Thyroid gland (tissue), 4 donors: ENCODE data around the gene EYS. TPM values are rescaled to one million over a fixed set of nuclear protein-coding genes. Genes with fewer than 3 reads are reported as not detected.

Experiments
- DNase-seq, 2 donors: peaks; one replicate each; pipeline ENCODE4 v3.0.0-alpha.2; 2019
- H3K27ac ChIP-seq, 3 donors: fragments of 200-600 bp; sonication (generic); 1 replicate in 2 of 3; 2 replicates in 1 of 3; pipeline ENCODE4 v1.5.1; 2016 to 2019; ENCODE audit warnings: mild to moderate bottlenecking in 1 of 3, moderate library complexity in 1 of 3
- H3K27me3 ChIP-seq: fragments of 200-600 bp; sonication (generic); one replicate; pipeline ENCODE4 v1.5.1; 2019
- H3K36me3 ChIP-seq, 2 donors: fragments of 200-600 bp; sonication (generic); one replicate each; pipeline ENCODE4 v1.5.1; 2016 to 2019
- H3K4me1 ChIP-seq, 2 donors: fragments of 200-600 bp; sonication (generic); one replicate each; pipeline ENCODE4 v1.5.1; 2017 to 2019
- H3K4me3 ChIP-seq, 3 donors: fragments of 200-600 bp; sonication (generic); replicated peaks in 1 of 3; 1 replicate in 2 of 3; 2 replicates in 1 of 3; pipeline ENCODE4 v1.5.1; 2016; ENCODE audit warnings: mild to moderate bottlenecking in 1 of 3
- H3K9me3 ChIP-seq: fragments of 200-600 bp; sonication (generic); one replicate; pipeline ENCODE4 v1.5.1; 2017
- POLR2A ChIP-seq, 2 donors: fragments of 450-650 bp; IDR thresholded peaks; one replicate each; pipeline ENCODE4 v1.6.1; 2017; ENCODE audit warnings: antibody characterized with exemption in 2 of 2, mild to moderate bottlenecking in 2 of 2, moderate library complexity in 1 of 2
- WGBS, 2 donors: methylation state at CpG; one replicate each; pipeline ENCODE4 v1.1.5; 2017; 5-methylcytosine and 5-hydroxymethylcytosine counted together
- intact Hi-C: fragments of 100-400 bp; cut with DNase I; formaldehyde crosslinking; loops from one replicate; pipeline ENCODE4 v1.15.1; 2023
- total RNA-seq, 4 donors: library from RNA; depleted of rRNA; stranded (reverse); fragments of >200 nt; gene quantifications; one replicate each; pipeline ENCODE4 v1.2.3, GENCODE V29; 2016
- TF ChIP-seq, protein P1 (sequence below), 6 experiments: fragments of 200-600 bp in 3 of 6; fragments of 450-650 bp in 3 of 6; sonication (generic) in 3 of 6; IDR thresholded peaks; one replicate each; pipeline ENCODE4 v1.5.1; 2016 to 2019; ENCODE audit warnings: antibody characterized with exemption in 6 of 6, mild to moderate bottlenecking in 2 of 6, inconsistent platforms in 1 of 6, moderate library complexity in 1 of 6

The EYS gene
- total RNA-seq, 4 donors from 2014 or later: not detected

DNA sequence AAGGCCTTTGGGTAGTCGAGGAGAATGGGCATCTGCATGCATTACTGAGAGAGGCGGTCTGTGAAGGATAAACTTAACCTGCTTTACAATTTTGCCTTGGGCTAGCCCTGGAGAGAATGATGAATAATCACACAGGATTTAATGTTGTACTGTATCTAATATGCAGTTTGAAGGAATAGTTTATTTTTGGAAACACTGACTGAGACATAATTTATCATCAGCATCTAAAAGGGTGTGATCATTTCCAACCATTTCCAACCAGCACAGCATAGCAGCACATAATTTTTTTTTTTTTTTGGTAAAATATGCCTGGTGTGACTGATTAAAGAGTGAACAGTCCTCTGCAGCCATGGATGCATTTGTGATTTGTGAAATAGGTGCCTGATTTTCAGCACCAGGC, 1552.0 kb downstream of the EYS start:
- H3K4me1 ChIP-seq: no peaks in the 10 kb centered on the region
- H3K27ac ChIP-seq: no peak overlapping the region
- intact Hi-C loops: no loop called here
- no peaks in the 10 kb centered on the region for H3K9me3 ChIP-seq
- no peak for DNase-seq
- no peak overlapping the region for H3K4me3 ChIP-seq
- WGBS, 2 donors: 76 to 78% methylated on average over 2 of the region's 2 CpGs
- no peaks in the 10 kb centered on the region for H3K36me3 ChIP-seq
- no peak for TF ChIP-seq POLR2A (IDR thresholded peaks at IDR 0.05)
- TF ChIP-seq, protein P1, sequence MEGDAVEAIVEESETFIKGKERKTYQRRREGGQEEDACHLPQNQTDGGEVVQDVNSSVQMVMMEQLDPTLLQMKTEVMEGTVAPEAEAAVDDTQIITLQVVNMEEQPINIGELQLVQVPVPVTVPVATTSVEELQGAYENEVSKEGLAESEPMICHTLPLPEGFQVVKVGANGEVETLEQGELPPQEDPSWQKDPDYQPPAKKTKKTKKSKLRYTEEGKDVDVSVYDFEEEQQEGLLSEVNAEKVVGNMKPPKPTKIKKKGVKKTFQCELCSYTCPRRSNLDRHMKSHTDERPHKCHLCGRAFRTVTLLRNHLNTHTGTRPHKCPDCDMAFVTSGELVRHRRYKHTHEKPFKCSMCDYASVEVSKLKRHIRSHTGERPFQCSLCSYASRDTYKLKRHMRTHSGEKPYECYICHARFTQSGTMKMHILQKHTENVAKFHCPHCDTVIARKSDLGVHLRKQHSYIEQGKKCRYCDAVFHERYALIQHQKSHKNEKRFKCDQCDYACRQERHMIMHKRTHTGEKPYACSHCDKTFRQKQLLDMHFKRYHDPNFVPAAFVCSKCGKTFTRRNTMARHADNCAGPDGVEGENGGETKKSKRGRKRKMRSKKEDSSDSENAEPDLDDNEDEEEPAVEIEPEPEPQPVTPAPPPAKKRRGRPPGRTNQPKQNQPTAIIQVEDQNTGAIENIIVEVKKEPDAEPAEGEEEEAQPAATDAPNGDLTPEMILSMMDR (IDR thresholded peaks at IDR 0.05): no peak
- H3K27me3 ChIP-seq: no peaks in the 10 kb centered on the region

DNA sequence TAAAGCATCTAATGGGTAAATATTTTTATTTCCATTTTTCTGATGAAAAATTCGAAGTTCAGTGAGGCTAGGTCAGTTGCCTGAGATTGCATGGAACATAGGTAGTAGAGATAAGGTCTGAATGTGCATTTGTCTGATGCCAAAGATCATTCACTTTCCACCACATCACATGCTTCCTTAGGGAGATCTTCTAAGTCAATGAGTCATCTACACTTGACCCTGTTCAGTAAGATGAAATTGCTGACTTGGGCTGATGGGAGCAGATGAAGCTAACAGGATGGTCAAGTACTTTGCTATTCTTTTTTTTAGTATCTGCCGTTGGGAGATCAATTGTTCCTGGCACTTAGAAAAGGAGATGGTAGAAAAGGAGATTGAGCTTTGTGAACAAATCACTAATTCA, 1560.2 kb downstream of the EYS start:
- 81% methylated on average over 2 of the region's 2 CpGs for WGBS, 2 donors
- TF ChIP-seq, protein P1 (IDR thresholded peaks at IDR 0.05): no peak
- TF ChIP-seq POLR2A (IDR thresholded peaks at IDR 0.05): no peak

DNA sequence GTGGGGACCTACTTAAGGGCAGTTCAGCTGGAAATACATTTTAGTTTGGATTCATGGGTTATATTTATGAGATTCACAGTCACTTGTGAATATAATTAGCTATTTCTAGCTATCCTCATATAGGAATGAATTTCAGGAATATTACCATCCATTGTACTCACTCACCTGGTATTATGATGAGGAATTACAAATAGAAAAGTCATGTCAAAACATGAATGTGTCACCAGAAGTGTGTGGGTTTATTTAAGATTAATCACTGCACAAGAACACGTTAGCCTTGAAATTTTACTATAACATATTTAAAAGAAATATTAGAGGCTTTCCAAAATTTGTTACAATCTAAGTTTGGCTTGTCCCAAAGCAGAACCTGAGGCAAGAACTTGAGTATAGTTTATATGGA, 1560.9 kb downstream of the EYS start:
- TF ChIP-seq, protein P1 (IDR thresholded peaks at IDR 0.05): no peak
- TF ChIP-seq POLR2A (IDR thresholded peaks at IDR 0.05): no peak
- WGBS, 2 donors: 77 to 87% methylated on average over 1 of the region's 1 CpG
- Histone ChIP-seq H3K9me3 (no peaks in the 10 kb centered on the region), H3K4me1 (no peaks in the 10 kb centered on the region), H3K27me3 (no peaks in the 10 kb centered on the region), H3K27ac (no peak overlapping the region), H3K4me3 (no peak overlapping the region), H3K36me3 (no peaks in the 10 kb centered on the region)
- DNase-seq: no peak
- intact Hi-C loops: no loop called here

More for the DNA sequence above, 1560.2 kb downstream of the EYS start:
- Histone ChIP-seq H3K9me3 (no peaks in the 10 kb centered on the region), H3K36me3 (no peaks in the 10 kb centered on the region), H3K4me1 (no peaks in the 10 kb centered on the region), H3K4me3 (no peak overlapping the region), H3K27ac (no peak overlapping the region), H3K27me3 (no peaks in the 10 kb centered on the region)
- intact Hi-C loops: no loop called here
- no peak for DNase-seq

DNA sequence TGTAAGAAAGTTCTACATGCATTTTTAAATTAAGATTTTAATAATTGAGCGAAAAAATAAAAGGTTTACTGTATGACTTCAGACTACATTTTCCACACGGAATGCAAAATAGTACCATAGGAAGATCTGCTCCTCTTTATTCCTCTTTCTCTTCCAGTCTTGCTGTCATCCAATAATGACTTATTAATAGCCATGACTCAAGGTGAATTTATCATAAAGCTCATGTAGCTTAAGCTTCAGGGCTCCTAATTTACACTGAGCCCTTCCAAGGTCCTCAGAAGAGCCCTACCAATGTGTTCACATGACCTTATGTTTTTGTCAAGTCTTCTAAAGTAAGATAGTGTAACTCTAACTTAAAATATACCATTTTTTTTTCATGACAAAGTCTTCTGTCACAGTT, 1561.4 kb downstream of the EYS start:
- H3K4me3 ChIP-seq: no peak overlapping the region
- 90 to 91% methylated on average over 2 of the region's 2 CpGs for WGBS, 2 donors
- TF ChIP-seq, protein P1 (IDR thresholded peaks at IDR 0.05): no peak
- TF ChIP-seq POLR2A (IDR thresholded peaks at IDR 0.05): no peak
- no peak for DNase-seq
- no peaks in the 10 kb centered on the region for H3K9me3 ChIP-seq
- no peaks in the 10 kb centered on the region for H3K4me1 ChIP-seq
- H3K27me3 ChIP-seq: no peaks in the 10 kb centered on the region
- no peak overlapping the region for H3K27ac ChIP-seq
- intact Hi-C loops: no loop called here
- no peaks in the 10 kb centered on the region for H3K36me3 ChIP-seq

DNA sequence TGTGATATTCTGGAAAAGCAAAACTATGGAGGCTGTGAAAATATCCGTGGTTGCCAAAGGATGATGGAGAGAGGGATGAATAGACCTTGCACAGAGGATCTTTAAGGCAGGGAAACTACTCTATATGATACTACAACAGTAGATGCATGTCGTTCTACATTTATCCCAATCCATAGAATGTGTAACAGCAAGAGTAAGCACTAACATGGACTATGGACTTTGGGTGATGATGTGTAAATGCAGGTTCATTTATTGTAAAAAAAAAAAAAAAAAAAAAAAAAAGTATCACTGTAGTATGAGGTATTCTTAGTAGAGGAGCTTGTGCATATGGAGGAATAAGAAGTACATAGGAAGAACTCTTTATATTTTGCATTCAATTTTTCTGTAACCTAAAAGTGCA, 1563.9 kb downstream of the EYS start:
- no peak overlapping the region for H3K27ac ChIP-seq
- H3K4me1 ChIP-seq: no peaks in the 10 kb centered on the region
- no peaks in the 10 kb centered on the region for H3K9me3 ChIP-seq
- H3K27me3 ChIP-seq: no peaks in the 10 kb centered on the region
- H3K36me3 ChIP-seq: no peaks in the 10 kb centered on the region
- TF ChIP-seq POLR2A (IDR thresholded peaks at IDR 0.05): no peak
- TF ChIP-seq, protein P1 (IDR thresholded peaks at IDR 0.05): no peak
- DNase-seq: no peak
- intact Hi-C loops: no loop called here
- H3K4me3 ChIP-seq: no peak overlapping the region
- whole genome bisulfite sequencing, 2 donors: 74 to 84% methylated on average over 2 of the region's 2 CpGs
